ENCODE data around the gene CASP6.

The CASP6 gene

GRCh38 chr4:109665783-109666485 is 37.3 kb downstream of the CASP6 start:
- DNase-seq, result no peak

DNA sequence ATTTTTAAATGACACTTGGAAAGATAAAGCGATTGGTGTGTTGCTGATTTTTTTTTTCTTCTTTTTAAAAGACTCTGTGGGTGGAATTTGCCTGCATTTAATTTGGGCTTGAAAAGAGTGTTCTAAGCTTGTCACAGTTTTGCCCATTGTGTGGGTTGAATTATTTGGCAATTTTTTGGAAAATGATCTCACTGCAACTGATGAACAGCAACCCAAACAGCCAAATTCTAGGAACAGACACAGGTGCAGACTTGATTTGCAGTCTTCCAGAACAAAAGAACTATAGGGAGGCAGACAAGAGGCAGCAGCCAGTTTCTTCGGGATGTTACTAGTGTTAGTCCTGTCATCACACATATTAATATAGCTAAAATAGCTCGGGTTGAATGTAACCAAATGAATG is 40.5 kb downstream of the CASP6 start:
- no peak for DNase-seq

DNA sequence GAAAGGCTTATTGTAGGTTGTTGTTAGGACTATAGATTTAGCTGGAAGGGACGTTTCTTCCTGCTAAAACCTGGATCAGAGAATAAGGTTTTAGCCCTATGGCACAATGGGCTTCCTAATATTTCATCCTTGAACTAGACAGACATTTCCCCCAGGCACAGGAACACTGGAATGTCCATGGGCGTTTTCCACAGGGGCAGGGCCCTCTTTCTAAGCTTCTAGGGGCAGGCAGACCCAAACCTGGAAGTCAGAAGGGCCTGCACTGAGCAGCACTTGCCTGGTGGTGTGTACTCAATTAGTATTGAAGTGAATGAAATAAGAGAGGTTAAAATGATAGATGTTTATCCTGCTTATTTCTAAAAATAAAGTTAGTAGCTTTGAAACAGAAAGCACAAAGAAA is 41.1 kb downstream of the CASP6 start:
- no peak for DNase-seq

- DNase-seq, result no peak
Observed at GRCh38 chr4:109658871-109659410, 44.3 kb downstream of the CASP6 start.

DNA sequence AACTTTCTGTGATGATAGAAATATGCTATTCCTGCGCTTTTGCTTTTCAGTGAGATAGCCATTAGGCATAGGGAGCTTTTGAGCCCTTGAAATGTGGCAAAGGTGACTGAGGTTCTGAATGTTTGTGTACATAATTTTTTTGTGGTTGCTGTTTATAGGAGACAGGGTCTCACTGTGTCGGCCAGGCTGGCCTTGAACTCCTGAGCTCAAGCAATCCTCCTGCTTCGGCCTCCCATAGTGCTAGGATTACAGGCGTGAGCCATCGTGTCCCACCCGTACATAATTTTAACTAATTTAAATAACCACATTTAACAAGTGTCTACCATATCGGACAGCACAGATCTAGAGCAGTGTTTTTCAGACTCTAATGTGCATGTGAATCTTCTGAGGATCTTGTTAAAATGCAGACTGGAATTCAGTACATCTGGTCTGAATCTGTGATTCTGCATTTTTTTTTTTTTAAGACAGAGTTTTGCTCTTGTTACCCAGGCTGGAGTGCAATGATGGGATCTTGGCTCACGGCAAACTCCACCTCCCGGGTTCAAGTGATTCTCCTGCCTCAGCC is 45.3 kb downstream of the CASP6 start:
- no peak for DNase-seq

GRCh38 chr4:109655396-109655795 is 47.8 kb downstream of the CASP6 start:
- DNase-seq, result no peak

- DNase-seq, result no peak
Observed at GRCh38 chr4:109649872-109650271, 53.4 kb downstream of the CASP6 start.

DNA sequence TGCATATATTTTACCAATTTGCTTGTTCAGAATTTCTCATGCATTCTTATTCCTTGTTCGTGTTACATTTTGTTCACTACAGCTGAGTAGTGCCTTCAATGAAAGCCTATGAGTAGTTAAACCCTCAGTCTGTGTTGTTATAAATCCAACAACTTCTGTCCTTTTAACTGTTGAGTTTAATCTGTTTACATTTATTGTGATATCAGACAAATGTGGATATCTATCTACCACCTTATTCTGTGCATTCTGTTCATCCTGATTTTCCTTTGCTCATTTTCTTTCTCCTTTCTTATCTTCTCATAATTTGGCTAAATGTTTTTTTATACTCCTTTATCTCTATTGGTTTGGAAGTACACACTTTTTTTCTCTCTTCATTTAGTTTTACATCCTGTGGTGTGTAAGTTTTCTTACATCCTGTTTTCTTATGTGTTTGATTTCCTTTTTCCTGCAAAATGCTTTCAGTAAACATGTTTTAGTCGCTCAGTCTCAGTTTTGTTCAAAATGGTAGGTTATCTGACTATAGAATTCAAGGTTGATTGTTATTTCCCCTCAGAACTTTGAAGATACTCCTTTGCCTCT is 54.2 kb downstream of the CASP6 start:
- DNase-seq, result no peak

DNA sequence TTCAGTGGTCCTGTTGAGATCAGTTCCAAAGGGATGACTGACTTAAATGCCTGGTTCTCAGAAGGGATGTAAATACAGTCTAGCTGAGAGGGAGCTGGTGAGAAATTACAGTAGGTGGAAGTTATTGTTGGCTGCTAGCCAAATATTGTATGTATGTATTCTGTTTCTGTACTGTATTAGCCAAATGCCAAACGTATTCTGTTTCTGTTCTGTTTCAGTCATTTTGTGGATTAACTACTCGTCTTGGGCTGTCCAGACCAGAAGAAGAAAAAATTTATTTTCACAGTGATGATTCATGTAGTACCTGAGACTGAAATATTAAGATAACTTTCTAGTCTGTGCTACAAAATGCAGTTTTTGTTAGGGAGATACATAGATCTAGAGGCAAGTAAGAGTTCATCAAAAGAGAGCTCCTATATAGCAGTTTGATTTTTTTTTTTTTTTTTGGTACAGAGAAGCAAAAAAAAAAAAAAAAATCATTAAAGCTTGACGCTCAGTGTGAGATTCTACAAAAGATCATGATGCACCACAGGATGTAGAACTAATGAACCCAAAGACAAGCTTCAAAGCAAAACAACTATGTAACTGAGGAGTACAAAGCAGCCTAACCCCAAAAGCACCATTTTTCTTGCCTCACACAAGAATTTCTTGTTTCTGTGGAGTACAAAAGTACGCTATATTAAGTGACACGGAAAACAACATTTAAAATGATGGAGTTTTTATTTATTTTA is 54.8 kb downstream of the CASP6 start:
- no peak for DNase-seq

DNA sequence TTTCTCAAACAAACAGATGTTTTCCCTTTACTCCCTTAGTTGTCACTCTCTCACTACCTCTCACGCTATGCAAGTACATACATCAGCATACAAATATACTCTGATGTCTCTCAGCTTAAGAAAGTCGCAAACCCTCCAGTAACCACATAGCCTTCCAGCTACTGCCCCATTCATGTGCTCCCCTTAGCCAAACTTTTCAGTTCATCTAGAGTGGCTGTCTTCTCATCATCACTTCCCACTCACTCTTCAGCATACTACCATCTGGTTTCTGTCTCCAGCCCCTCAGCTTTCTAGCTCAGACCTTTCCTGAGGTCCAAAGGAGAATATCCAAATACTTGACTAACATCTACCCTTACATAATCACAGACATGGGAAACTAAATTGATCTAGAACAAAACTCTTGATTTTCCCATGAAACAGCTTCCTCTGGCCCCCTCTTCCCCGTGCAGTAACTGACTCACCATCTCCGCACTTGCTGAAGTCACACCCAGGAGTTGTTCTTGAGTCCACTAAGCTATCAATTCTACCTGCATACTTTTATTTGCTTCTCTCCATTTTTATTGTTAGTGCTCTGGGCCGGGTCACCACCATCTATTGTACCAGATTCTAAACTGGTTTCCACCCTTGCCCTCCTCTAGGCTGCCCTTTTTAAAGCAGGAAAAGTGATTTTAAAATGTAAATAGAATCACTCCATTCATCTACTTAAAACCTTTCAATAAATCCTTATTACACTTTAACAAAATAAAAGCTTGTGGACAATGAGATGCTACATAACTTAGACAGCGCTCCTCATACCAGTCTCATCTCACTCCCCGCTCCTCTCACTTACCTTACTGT is 57.2 kb downstream of the CASP6 start:
- DNase-seq, result no peak

DNA sequence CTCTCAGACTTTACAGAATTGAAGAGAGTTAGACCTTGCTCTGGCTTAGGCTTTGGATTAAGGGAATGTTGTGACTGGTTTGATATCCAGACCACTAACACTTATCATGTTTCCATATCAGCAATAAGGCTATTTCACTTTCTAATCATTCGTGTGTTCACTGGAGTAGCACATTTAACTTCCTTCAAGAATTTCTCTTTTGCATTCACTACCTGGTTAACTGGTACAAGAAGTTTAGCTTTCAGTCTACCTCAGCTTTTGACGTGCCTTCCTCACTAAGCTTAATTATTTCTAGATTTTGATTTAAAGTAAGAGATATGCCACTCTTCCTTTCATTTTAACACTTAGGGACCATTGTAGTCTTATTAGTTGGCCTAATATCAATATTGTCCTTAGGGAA is 62.6 kb downstream of the CASP6 start:
- DNase-seq, result no peak
